ENCODE measurements around the gene DNAJB13. TPM values are rescaled to one million over a fixed set of nuclear protein-coding genes. Genes with fewer than 3 reads are reported as not detected.

The DNAJB13 gene
- total RNA-seq, 1 donor from 2014 or later = under 0.01 TPM

DNA sequence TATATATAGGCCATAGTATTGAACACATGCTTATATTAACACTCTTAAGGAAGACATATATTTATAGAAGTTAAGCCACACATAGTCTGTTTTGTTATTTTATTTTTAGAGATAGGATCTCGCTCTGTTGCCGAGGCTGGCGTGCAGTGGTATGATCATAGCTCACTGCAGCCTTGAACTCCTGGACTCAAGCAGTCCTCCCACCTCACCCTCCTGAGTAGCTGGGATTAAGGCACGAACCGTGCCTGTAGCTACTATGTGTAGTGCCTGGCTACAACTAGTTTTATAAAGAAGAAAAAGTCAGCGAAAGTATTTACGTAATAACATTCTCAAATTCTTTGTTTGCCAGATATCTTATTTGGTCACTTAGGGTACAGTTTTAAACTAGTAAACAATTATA lies 37.4 kb downstream of the DNAJB13 start:
- Histone ChIP-seq H3K4me3 (ENCODE audit: low read depth, low read length) (no peak overlapping the region), H3K27me3 (ENCODE audit: control insufficient read depth, insufficient read depth, low read length) (no peaks in the 10 kb centered on the region), H3K36me3 (ENCODE audit: control insufficient read depth, insufficient read depth, low read length) (no peaks in the 10 kb centered on the region)
- DNase-seq (ENCODE audit: low read depth) (no peak), FAIRE-seq (no peak)
- no peak for TF ChIP-seq CTCF (IDR thresholded peaks at IDR 0.05; ENCODE audit: insufficient read depth, low read length, severe bottlenecking)

GRCh38 chr11:73989156-73989555 lies 38.3 kb downstream of the DNAJB13 start:
- no peak for FAIRE-seq
- no peak for TF ChIP-seq CTCF (IDR thresholded peaks at IDR 0.05; ENCODE audit: insufficient read depth, low read length, severe bottlenecking)
- DNase-seq (ENCODE audit: low read depth) = no peak
- Histone ChIP-seq H3K4me3 (ENCODE audit: low read depth, low read length) (no peak overlapping the region), H3K27me3 (ENCODE audit: control insufficient read depth, insufficient read depth, low read length) (no peaks in the 10 kb centered on the region), H3K36me3 (ENCODE audit: control insufficient read depth, insufficient read depth, low read length) (no peaks in the 10 kb centered on the region)

DNA sequence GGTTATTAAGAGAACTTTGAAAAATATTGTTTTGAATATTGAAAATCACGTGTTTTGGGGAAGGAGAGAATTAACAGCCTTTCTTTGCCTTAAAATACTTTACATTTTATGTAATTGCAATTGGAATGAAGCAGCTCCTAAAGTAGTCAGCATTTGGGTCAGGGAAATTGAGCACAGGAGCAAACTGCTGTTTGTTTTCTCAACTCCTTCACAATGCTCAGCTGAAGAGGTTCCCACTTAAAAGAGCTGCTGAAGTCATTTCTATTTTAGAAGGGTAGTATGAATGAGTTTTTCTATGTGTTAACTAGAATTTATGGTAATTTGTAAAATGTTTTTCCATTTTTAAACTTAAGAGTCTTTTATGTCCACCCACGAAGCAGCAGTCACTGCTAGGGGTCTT lies 39.9 kb downstream of the DNAJB13 start:
- H3K4me3 ChIP-seq (ENCODE audit: low read depth, low read length) = no peak overlapping the region
- H3K27me3 ChIP-seq (ENCODE audit: control insufficient read depth, insufficient read depth, low read length) = no peaks in the 10 kb centered on the region
- H3K36me3 ChIP-seq (ENCODE audit: control insufficient read depth, insufficient read depth, low read length) = no peaks in the 10 kb centered on the region
- FAIRE-seq = no peak
- DNase-seq (ENCODE audit: low read depth) = no peak
- TF ChIP-seq CTCF (IDR thresholded peaks at IDR 0.05; ENCODE audit: insufficient read depth, low read length, severe bottlenecking) = no peak

DNA sequence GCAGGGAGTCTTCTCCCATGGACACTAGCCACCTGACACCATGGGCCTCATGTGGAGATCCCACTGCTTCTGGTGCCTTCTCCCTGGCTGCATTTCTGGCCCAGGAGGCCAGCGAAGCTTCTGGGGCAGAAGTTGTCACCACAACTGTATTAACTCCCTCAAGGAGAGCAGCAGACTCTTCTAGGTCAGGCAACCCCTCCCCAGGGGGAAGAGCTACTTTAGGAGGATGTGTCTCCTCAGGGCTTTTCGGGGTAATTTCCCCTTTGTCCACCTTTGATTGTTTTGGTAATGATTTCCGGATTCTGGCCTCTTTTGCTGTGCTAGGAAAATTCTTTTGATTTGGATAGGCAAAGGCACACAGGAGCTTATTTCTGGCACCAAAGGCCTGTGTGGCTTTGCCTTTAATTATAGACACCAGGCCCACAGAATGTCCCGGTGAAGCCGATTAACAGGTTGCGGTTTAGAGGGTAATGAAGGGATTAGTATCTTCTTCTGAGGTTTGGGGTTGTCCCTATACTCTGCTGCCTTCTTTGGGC lies 40.7 kb downstream of the DNAJB13 start:
- TF ChIP-seq CTCF (IDR thresholded peaks at IDR 0.05; ENCODE audit: insufficient read depth, low read length, severe bottlenecking) = no peak
- H3K36me3 ChIP-seq (ENCODE audit: control insufficient read depth, insufficient read depth, low read length) = no peaks in the 10 kb centered on the region
- H3K27me3 ChIP-seq (ENCODE audit: control insufficient read depth, insufficient read depth, low read length) = no peaks in the 10 kb centered on the region
- FAIRE-seq (no peak), DNase-seq (ENCODE audit: low read depth) (no peak)
- H3K4me3 ChIP-seq (ENCODE audit: low read depth, low read length) = no peak overlapping the region

DNA sequence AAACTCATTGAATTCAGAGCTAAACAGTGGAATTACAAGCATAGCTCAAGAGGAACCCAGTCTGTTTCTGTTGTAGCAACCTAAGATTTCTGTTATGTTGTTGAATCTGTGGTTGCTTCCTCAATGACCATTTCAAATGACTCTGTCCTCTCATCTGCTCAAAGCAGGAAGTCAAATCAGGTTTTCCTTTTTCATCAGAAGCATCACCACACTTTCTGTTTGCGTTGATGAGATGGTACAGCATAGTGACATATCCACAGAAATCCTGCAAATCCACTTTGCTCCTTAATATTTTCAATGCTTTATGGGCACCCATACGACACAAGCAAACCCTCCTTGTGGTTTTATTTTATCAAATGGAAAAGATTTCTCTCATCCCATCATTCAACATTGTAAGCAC lies 44.4 kb downstream of the DNAJB13 start:
- Histone ChIP-seq H3K4me3 (ENCODE audit: low read depth, low read length) (no peak overlapping the region), H3K27me3 (ENCODE audit: control insufficient read depth, insufficient read depth, low read length) (no peaks in the 10 kb centered on the region), H3K36me3 (ENCODE audit: control insufficient read depth, insufficient read depth, low read length) (no peaks in the 10 kb centered on the region)
- no peak for TF ChIP-seq CTCF (IDR thresholded peaks at IDR 0.05; ENCODE audit: insufficient read depth, low read length, severe bottlenecking)
- FAIRE-seq (no peak), DNase-seq (ENCODE audit: low read depth) (no peak)

GRCh38 chr11:73995731-73996130 lies 44.9 kb downstream of the DNAJB13 start:
- no peak for TF ChIP-seq CTCF (IDR thresholded peaks at IDR 0.05; ENCODE audit: insufficient read depth, low read length, severe bottlenecking)
- Histone ChIP-seq H3K36me3 (ENCODE audit: control insufficient read depth, insufficient read depth, low read length) (no peaks in the 10 kb centered on the region), H3K27me3 (ENCODE audit: control insufficient read depth, insufficient read depth, low read length) (no peaks in the 10 kb centered on the region), H3K4me3 (ENCODE audit: low read depth, low read length) (no peak overlapping the region)
- DNase-seq (ENCODE audit: low read depth) = no peak
- FAIRE-seq = no peak

All from bronchial epithelial cell (primary cell).